GM12891 (cell line): Measurements from ENCODE around the gene IQCK.

Experiments
- POLR2A ChIP-seq: IDR thresholded peaks from 2 replicates; pipeline ENCODE4 v1.6.1; 2011; ENCODE audit warnings: low read depth, low read length, control low read depth
- POLR2AphosphoS5 ChIP-seq: IDR thresholded peaks from 2 replicates; pipeline ENCODE4 v1.6.1; 2011; ENCODE audit warnings: low read depth, low read length, control low read depth
- POU2F2 ChIP-seq: IDR thresholded peaks from 2 replicates; pipeline ENCODE4 v1.6.1; 2011; ENCODE audit warnings: low read depth, mild to moderate bottlenecking, control low read depth, low read length, moderate library complexity
- SPI1 ChIP-seq: IDR thresholded peaks from 2 replicates; pipeline ENCODE4 v1.6.1; 2011; ENCODE audit warnings: low read depth, low read length, control low read depth
- TAF1 ChIP-seq: IDR thresholded peaks from 2 replicates; pipeline ENCODE4 v1.6.1; 2011; ENCODE audit warnings: low read depth, low read length, control low read depth

DNA sequence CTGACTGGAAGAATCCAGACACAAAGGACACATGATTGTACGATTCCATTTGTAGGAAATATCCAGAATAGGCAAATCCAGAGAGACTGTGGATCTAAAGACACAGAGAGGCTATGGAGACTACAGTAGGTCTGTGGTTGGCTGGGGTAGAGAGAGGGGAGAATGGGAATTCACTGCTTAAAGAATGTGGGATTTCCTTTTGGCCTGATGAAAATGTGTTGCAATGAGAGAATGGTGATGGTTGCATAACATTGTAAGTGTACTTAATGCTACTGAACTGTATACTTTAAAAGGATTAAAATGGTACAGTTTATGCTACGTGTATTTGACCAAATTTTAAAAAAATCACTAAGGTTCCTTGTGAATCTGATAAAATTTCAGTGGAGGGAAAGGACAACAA, 104.5 kb downstream of the IQCK start:
- no peak for TF ChIP-seq POLR2A
- TF ChIP-seq POU2F2 = no peak
- no peak for TF ChIP-seq TAF1
- no peak for TF ChIP-seq POLR2AphosphoS5
- TF ChIP-seq SPI1 = no peak
